A549 (cell line): ENCODE results near the gene CPNE1. TPM values are rescaled to one million over a fixed set of nuclear protein-coding genes. Genes with fewer than 3 reads are reported as not detected.
"Not testable (repeated sequence)": the region's sequence is repeated elsewhere in the genome, so short reads cannot be mapped to it uniquely, and the experiment has no call there.

ENCODE experiments used
- ATAC-seq, 2 experiments: fragments of 200-7000 bp in 1 of 2; fragments of >200 bp in 1 of 2; cut with Nextera tagmentation in 1 of 2; cut with Tn5 transposase in 1 of 2; 3 replicates each; pipeline versions ENCODE4 v1.8.0 to v1.9.1; 2018 to 2020; ENCODE audit warnings: mild to moderate bottlenecking in 1 of 2, moderate library complexity in 1 of 2
- CTCF ChIA-PET: fragments of 300-600 bp; sonication (Branson Sonifier 250); formaldehyde crosslinking; extraction: SDS; loops from one replicate; lab custom pipeline; 2021; ENCODE audit warnings: antibody characterized with exemption, inconsistent platforms; lab: Yijun Ruan, JAX
- POLR2A ChIA-PET: fragments of 350-600 bp; formaldehyde crosslinking; extraction: SDS; loops from one replicate; lab custom pipeline; 2021; ENCODE audit warnings: antibody characterized with exemption, inconsistent platforms; lab: Yijun Ruan, JAX
- DNase-seq, 2 experiments: peaks; one replicate each; pipeline versions ENCODE4 v3.0.0 to v3.0.0-alpha.2; 2011 to 2016; ENCODE audit warnings: low read depth in 1 of 2, low spot score in 1 of 2
- FAIRE-seq: peaks from 2 replicates; lab custom pipeline; 2011; peaks lifted over from hg19 to GRCh38; lab: Jason Lieb, UNC
- H3K27ac ChIP-seq, 2 experiments: fragments of >200 bp; sonication (Bioruptor Twin); formaldehyde crosslinking; 3 replicates each; pipeline ENCODE4 v1.5.1; 2016 to 2017
- H3K4me1 ChIP-seq: fragments of >200 bp; sonication (Bioruptor Twin); formaldehyde crosslinking; 3 replicates; pipeline ENCODE4 v1.6.1; 2016
- H3K4me2 ChIP-seq: fragments of >200 bp; sonication (Bioruptor Twin); formaldehyde crosslinking; 3 replicates; pipeline ENCODE4 v1.6.1; 2016
- H3K4me3 ChIP-seq: fragments of >200 bp; sonication (Bioruptor Twin); formaldehyde crosslinking; 3 replicates; pipeline ENCODE4 v1.5.1; 2016
- H3K9me3 ChIP-seq: fragments of >200 bp; sonication (Bioruptor Twin); formaldehyde crosslinking; 3 replicates; pipeline ENCODE4 v1.6.1; 2016
- CBX2 ChIP-seq: fragments of 200-600 bp; sonication (generic); IDR thresholded peaks from 2 replicates; pipeline ENCODE4 v1.6.1; 2016; ENCODE audit warnings: low read depth, mild to moderate bottlenecking, borderline replicate concordance
- CBX8 ChIP-seq: fragments of 200-600 bp; sonication (generic); IDR thresholded peaks from 2 replicates; pipeline ENCODE4 v1.6.1; 2016
- CEBPB ChIP-seq, 2 experiments: fragments of >200 bp in 1 of 2; sonication (Bioruptor Twin) in 1 of 2; formaldehyde crosslinking in 1 of 2; IDR thresholded peaks; 2 replicates each; pipeline ENCODE4 v1.6.1; 2012 to 2016
- CHD2 ChIP-seq: fragments of 150-350 bp; IDR thresholded peaks from 2 replicates; pipeline ENCODE4 v1.6.1; 2014; ENCODE audit warnings: low read length; ENCODE audit not compliant: partially characterized antibody
- EHMT2 ChIP-seq: fragments of 200-600 bp; sonication (generic); IDR thresholded peaks from 2 replicates; pipeline ENCODE4 v1.6.1; 2016; ENCODE audit warnings: antibody characterized with exemption, low read depth, mild to moderate bottlenecking, moderate library complexity
- EP300 ChIP-seq, 2 experiments: fragments of >200 bp; sonication (Bioruptor Twin); formaldehyde crosslinking; IDR thresholded peaks; 2 replicates in 1 of 2; 3 replicates in 1 of 2; pipeline ENCODE4 v1.6.1; 2016 to 2017
- ESRRA ChIP-seq: fragments of 150-350 bp; IDR thresholded peaks from 2 replicates; pipeline ENCODE4 v1.6.1; 2014; ENCODE audit warnings: mild to moderate bottlenecking, low read length, borderline replicate concordance
- FOSL2 ChIP-seq, 2 experiments: fragments of 450-650 bp in 1 of 2; fragments of >200 bp in 1 of 2; sonication (Bioruptor Twin) in 1 of 2; formaldehyde crosslinking; IDR thresholded peaks; 2 replicates each; pipeline versions ENCODE4 v1.5.0 to v1.6.1; 2016 to 2020; ENCODE audit warnings: mild to moderate bottlenecking in 1 of 2, moderate library complexity in 1 of 2
- FOXS1 ChIP-seq: fragments of 250-450 bp; sonication (Bioruptor Pico); IDR thresholded peaks from 2 replicates; pipeline ENCODE4 v1.5.0; 2020; ENCODE audit warnings: mild to moderate bottlenecking, moderate library complexity
- GATA3 ChIP-seq: IDR thresholded peaks from 2 replicates; pipeline ENCODE4 v1.6.1; 2012; ENCODE audit warnings: borderline replicate concordance
- HDAC2 ChIP-seq: fragments of 200-600 bp; sonication (generic); IDR thresholded peaks from 2 replicates; pipeline ENCODE4 v1.6.1; 2016
- HEYL ChIP-seq: fragments of 250-450 bp; sonication (Bioruptor Pico); IDR thresholded peaks from 2 replicates; pipeline ENCODE4 v1.8.0; 2021; ENCODE audit warnings: mild to moderate bottlenecking, moderate library complexity
- HOXB5 ChIP-seq: fragments of 250-450 bp; sonication (Bioruptor Pico); IDR thresholded peaks from 2 replicates; pipeline ENCODE4 v1.5.0; 2020; ENCODE audit warnings: mild to moderate bottlenecking, moderate library complexity
- JUN ChIP-seq, 2 experiments: fragments of >200 bp; sonication (Bioruptor Twin); formaldehyde crosslinking; IDR thresholded peaks; 2 replicates in 1 of 2; 3 replicates in 1 of 2; pipeline ENCODE4 v1.6.1; 2016 to 2017
- JUNB ChIP-seq: fragments of >200 bp; sonication (Bioruptor Twin); formaldehyde crosslinking; IDR thresholded peaks from 2 replicates; pipeline ENCODE4 v1.6.1; 2016
- KDM1A ChIP-seq: fragments of 200-600 bp; sonication (generic); IDR thresholded peaks from 2 replicates; pipeline ENCODE4 v1.6.1; 2016; ENCODE audit warnings: low read depth, mild to moderate bottlenecking
- KDM5A ChIP-seq: fragments of 200-600 bp; sonication (generic); IDR thresholded peaks from 2 replicates; pipeline ENCODE4 v1.6.1; 2016; ENCODE audit warnings: antibody characterized with exemption, mild to moderate bottlenecking
- MAZ ChIP-seq: fragments of 150-350 bp; IDR thresholded peaks from 2 replicates; pipeline ENCODE4 v1.6.1; 2014; ENCODE audit warnings: antibody characterized with exemption, low read depth, low read length, borderline replicate concordance
- MYC ChIP-seq: IDR thresholded peaks from 2 replicates; pipeline ENCODE4 v1.6.1; 2012; ENCODE audit warnings: mild to moderate bottlenecking, inconsistent platforms, low read length, improper control_type of control experiment, borderline replicate concordance
- NFE2L2 ChIP-seq: fragments of 150-350 bp; conservative IDR thresholded peaks from 2 replicates; pipeline ENCODE4 v1.6.1; 2014; ENCODE audit warnings: low read length
- NPAS2 ChIP-seq: fragments of 250-450 bp; sonication (Bioruptor Pico); IDR thresholded peaks from 2 replicates; pipeline ENCODE4 v1.8.0; 2022; ENCODE audit warnings: mild to moderate bottlenecking, moderate library complexity, borderline replicate concordance
- NR3C1 ChIP-seq: fragments of >200 bp; sonication (Bioruptor Twin); formaldehyde crosslinking; IDR thresholded peaks from 3 replicates; pipeline ENCODE4 v1.6.1; 2017
- PHF8 ChIP-seq: fragments of 200-600 bp; sonication (generic); IDR thresholded peaks from 2 replicates; pipeline ENCODE4 v1.6.1; 2016; ENCODE audit warnings: low read depth, mild to moderate bottlenecking, antibody characterized with exemption, moderate library complexity, borderline replicate concordance
- POLR2A ChIP-seq: IDR thresholded peaks from 2 replicates; pipeline ENCODE4 v1.6.1; 2012; ENCODE audit warnings: mild to moderate bottlenecking, low read length
- POLR2AphosphoS2 ChIP-seq: conservative IDR thresholded peaks from 2 replicates; pipeline ENCODE4 v1.6.1; 2012; ENCODE audit warnings: low read length, improper control_type of control experiment, inconsistent platforms
- RAD21 ChIP-seq, 2 experiments: fragments of >200 bp in 1 of 2; sonication (Bioruptor Twin) in 1 of 2; formaldehyde crosslinking in 1 of 2; IDR thresholded peaks in 1 of 2; conservative IDR thresholded peaks in 1 of 2; 2 replicates in 1 of 2; 3 replicates in 1 of 2; pipeline ENCODE4 v1.6.1; 2012 to 2018; ENCODE audit warnings: inconsistent platforms in 1 of 2
- RNF2 ChIP-seq: fragments of 200-600 bp; sonication (generic); IDR thresholded peaks from 2 replicates; pipeline ENCODE4 v1.6.1; 2016; ENCODE audit warnings: low read depth, mild to moderate bottlenecking, antibody characterized with exemption, moderate library complexity, borderline replicate concordance
- ZFP36 ChIP-seq: fragments of 450-650 bp; IDR thresholded peaks from 2 replicates; pipeline ENCODE4 v1.6.1; 2014; ENCODE audit warnings: borderline replicate concordance; ENCODE audit not compliant: partially characterized antibody
- WGBS: methylation state at CpG from one replicate; pipeline ENCODE4 v1.1.6; 2017; ENCODE audit errors: missing lambda C conversion rate; 5-methylcytosine and 5-hydroxymethylcytosine counted together
- polyA plus RNA-seq, 4 experiments: library from polyadenylated mRNA; depleted of rRNA in 3 of 4; stranded (reverse); fragments of >200 nt; fragmentation: RNase III in 1 of 4; extraction: RNeasy Plus Mini Kit Qiagen cat#74134 plus additional on column Dnase treatment in 1 of 4; gene quantifications; 2 replicates in 3 of 4; 3 replicates in 1 of 4; pipeline ENCODE4 v1.2.3, GENCODE V29; 2011 to 2017
- TF ChIP-seq, protein P1 (sequence below): fragments of 150-350 bp; IDR thresholded peaks from 2 replicates; pipeline ENCODE4 v1.6.1; 2014; ENCODE audit warnings: low read depth, mild to moderate bottlenecking, low read length
- TF ChIP-seq, protein P2 (sequence below): fragments of >200 bp; sonication (Bioruptor Twin); formaldehyde crosslinking; IDR thresholded peaks from 3 replicates; pipeline ENCODE4 v1.5.1; 2016

The CPNE1 gene
- polyA plus RNA-seq, 2 of the 4 experiments (the other 2 are of a cell fraction), result 199 to 244 TPM

DNA sequence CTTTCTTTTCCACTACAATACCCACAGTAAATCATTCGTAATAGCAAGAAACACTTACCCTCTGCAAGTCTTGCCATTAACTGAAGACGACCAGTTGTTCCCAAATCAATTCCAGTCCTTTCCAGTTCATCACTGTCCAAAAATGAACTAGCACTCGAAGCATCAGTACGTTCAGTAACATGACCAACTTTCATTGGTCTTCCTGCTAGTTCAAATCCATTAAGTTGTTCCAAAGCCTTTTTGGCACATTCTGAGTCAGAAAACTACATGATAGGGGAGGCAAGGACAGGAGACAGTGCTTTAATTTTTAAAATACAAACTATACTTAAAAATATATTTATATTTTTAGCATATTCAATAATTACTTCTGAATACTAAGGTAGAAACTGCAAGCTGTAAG, 49.4 kb upstream of the CPNE1 start:
- no peak for FAIRE-seq
- WGBS, result 86% methylated on average over 4 of the region's 4 CpGs
- CTCF ChIA-PET, result interaction anchor here (1.3 kb wide), 2 partner anchors 9 to 13 kb away, joined by 3 to 5 read pairs; no protein-coding TSS in a partner anchor

DNA sequence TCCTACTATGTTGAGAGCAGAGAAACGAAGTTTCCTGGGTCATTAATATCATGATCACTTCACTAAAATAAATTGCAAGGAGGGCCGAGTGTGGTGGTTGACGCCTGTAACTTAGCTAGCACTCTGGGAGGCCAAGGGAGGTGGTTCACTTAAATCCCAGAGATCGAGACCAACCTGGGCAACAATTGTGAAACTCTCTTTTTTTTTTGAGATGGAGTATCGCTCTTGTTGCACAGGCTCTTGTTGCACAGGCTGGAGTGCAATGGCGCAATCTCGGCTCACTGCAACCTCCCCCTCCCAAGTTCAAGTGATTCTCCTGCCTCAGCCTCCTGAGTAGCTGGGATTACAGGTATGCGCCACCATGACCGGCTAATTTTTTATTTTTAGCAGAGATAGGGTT, 48.4 kb upstream of the CPNE1 start:
- peaks cover 20% of the 10 kb centered on the region; the same call in 1 of the 3 replicates for H3K4me1 ChIP-seq
- CTCF ChIA-PET, H3K9me3 ChIP-seq, FAIRE-seq, POLR2A ChIA-PET, DNase-seq, H3K4me3 ChIP-seq, ATAC-seq, H3K27ac ChIP-seq, H3K4me2 ChIP-seq: not testable (repeated sequence)
- TF ChIP-seq CEBPB (IDR thresholded peaks at IDR 0.05), result peak in 1 of 2 experiments; percentile 46; a peak in 2 of 4 replicates
- 89% methylated on average over 9 of the region's 9 CpGs for WGBS

More for the DNA sequence above, 49.4 kb upstream of the CPNE1 start:
- no peak for DNase-seq
- no peak overlapping the region for H3K27ac ChIP-seq
- peaks cover 20% of the 10 kb centered on the region; the same call in 1 of the 3 replicates for H3K4me1 ChIP-seq
- no peak overlapping the region for H3K4me3 ChIP-seq
- POLR2A ChIA-PET, result interaction anchor here (0.7 to 1.0 kb wide), 2 partner anchors 9 to 142 kb away, joined by 3 to 13 read pairs; no protein-coding TSS in a partner anchor
- H3K9me3 ChIP-seq, result no peaks in the 10 kb centered on the region
- ATAC-seq, result no peak
- no peak for TF ChIP-seq GATA3
- no peak for TF ChIP-seq NPAS2
- no peak for TF ChIP-seq NFE2L2
- no peak for TF ChIP-seq EHMT2
- TF ChIP-seq NR3C1, result no peak
- TF ChIP-seq, protein P1, sequence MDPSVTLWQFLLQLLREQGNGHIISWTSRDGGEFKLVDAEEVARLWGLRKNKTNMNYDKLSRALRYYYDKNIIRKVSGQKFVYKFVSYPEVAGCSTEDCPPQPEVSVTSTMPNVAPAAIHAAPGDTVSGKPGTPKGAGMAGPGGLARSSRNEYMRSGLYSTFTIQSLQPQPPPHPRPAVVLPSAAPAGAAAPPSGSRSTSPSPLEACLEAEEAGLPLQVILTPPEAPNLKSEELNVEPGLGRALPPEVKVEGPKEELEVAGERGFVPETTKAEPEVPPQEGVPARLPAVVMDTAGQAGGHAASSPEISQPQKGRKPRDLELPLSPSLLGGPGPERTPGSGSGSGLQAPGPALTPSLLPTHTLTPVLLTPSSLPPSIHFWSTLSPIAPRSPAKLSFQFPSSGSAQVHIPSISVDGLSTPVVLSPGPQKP, result no peak
- TF ChIP-seq, protein P2, sequence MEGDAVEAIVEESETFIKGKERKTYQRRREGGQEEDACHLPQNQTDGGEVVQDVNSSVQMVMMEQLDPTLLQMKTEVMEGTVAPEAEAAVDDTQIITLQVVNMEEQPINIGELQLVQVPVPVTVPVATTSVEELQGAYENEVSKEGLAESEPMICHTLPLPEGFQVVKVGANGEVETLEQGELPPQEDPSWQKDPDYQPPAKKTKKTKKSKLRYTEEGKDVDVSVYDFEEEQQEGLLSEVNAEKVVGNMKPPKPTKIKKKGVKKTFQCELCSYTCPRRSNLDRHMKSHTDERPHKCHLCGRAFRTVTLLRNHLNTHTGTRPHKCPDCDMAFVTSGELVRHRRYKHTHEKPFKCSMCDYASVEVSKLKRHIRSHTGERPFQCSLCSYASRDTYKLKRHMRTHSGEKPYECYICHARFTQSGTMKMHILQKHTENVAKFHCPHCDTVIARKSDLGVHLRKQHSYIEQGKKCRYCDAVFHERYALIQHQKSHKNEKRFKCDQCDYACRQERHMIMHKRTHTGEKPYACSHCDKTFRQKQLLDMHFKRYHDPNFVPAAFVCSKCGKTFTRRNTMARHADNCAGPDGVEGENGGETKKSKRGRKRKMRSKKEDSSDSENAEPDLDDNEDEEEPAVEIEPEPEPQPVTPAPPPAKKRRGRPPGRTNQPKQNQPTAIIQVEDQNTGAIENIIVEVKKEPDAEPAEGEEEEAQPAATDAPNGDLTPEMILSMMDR, result no peak
- TF ChIP-seq CBX8, result no peak
- no peak for TF ChIP-seq PHF8
- TF ChIP-seq HOXB5 (CRISPR knock-in tag), result no peak
- TF ChIP-seq KDM1A, result no peak
- TF ChIP-seq KDM5A, result no peak
- TF ChIP-seq CBX2, result no peak
- no peak for TF ChIP-seq HDAC2
- TF ChIP-seq MYC, result no peak
- TF ChIP-seq CHD2, result no peak
- no peak for TF ChIP-seq EP300 (IDR thresholded peaks at IDR 0.05)
- no peak overlapping the region for H3K4me2 ChIP-seq

DNA sequence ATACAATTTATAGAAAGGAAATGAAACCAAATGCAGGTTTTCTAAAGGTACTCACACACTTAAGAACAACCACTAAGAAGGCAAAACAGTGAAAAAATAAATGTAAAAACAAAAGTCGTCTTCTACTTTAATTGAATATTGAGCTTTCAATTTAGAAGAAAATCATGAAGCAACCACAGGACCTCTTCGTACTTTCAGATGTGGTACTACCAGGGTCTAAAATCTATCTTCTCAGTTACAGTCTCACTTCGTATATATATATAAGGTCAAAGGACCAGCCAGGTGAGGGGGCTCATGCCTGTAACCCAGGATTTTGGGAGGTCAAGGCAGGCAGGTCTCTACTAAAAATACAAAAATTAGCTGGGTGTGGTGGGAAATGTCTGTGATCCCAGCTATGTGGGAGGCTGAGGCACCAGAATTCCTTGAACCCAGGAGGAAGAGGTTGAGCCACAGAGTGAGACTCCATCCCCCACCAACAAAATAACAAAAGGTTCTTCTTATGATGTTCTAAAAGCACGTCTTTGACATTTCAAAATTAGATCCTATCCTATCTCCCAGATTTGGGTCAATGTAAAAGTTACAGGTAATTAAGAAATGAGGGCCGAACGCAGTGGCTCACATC, 47.0 kb upstream of the CPNE1 start:
- no peaks in the 10 kb centered on the region for H3K9me3 ChIP-seq
- ChIA-PET CTCF (interaction anchor here (0.5 to 3.7 kb wide), 3 partner anchors 8 to 173 kb away, joined by 3 to 15 read pairs (median 3); no protein-coding TSS in a partner anchor), POLR2A (no interaction called here)
- WGBS, result 91% methylated on average over 6 of the region's 6 CpGs
- TF ChIP-seq ESRRA, result no peak
- no peak for TF ChIP-seq CBX8
- TF ChIP-seq MAZ, result no peak
- no peak for TF ChIP-seq FOXS1 (CRISPR knock-in tag)
- no peak for TF ChIP-seq CEBPB (IDR thresholded peaks at IDR 0.05)
- TF ChIP-seq NR3C1, result no peak
- no peak for TF ChIP-seq KDM5A
- TF ChIP-seq POLR2A, result no peak
- TF ChIP-seq HEYL (CRISPR knock-in tag), result no peak
- TF ChIP-seq JUNB, result no peak
- TF ChIP-seq POLR2AphosphoS2, result no peak; the same call in 1 of the 2 replicates
- no peak for TF ChIP-seq FOSL2 (IDR thresholded peaks at IDR 0.05)
- TF ChIP-seq FOSL2 (CRISPR knock-in tag; IDR thresholded peaks at IDR 0.05), result no peak
- no peak for TF ChIP-seq JUN (IDR thresholded peaks at IDR 0.05)
- TF ChIP-seq CBX2, result no peak
- TF ChIP-seq RAD21 (conservative IDR thresholded peaks at IDR 0.05 in 1 of 2, IDR thresholded peaks at IDR 0.05 in 1 of 2), result no peak
- no peak for TF ChIP-seq RNF2
- no peak for TF ChIP-seq ZFP36
- TF ChIP-seq PHF8, result no peak
- FAIRE-seq, result no peak
- no peak overlapping the region for H3K4me3 ChIP-seq
- no peak for DNase-seq
- ATAC-seq, result no peak
- H3K4me2 ChIP-seq, result no peak overlapping the region
- peaks cover 20% of the 10 kb centered on the region; the same call in 1 of the 3 replicates for H3K4me1 ChIP-seq
- no peak overlapping the region for H3K27ac ChIP-seq
